ENCODE data around the gene SULT1E1. TPM values are rescaled to one million over a fixed set of nuclear protein-coding genes. Genes with fewer than 3 reads are reported as not detected.

The SULT1E1 gene
- total and polyA plus RNA-seq, 7 donors: 0.05 TPM; not detected in 6

GRCh38 chr4:69793732-69794131 is 66.2 kb downstream of the SULT1E1 start:
- intact Hi-C loops (cut with DNase I): no loop called here

More at GRCh38 chr4:69793732-69794131, 66.2 kb downstream of the SULT1E1 start:
- Histone ChIP-seq H3K27ac (no peak overlapping the region), H3K4me3 (no peak overlapping the region), H3K27me3 (ENCODE audit: insufficient read depth in 3 of 3, low read length in 2 of 3) (no peaks in the 10 kb centered on the region), H3K4me1 (no peaks in the 10 kb centered on the region), H3K9me3 (no peaks in the 10 kb centered on the region), H3K36me3 (ENCODE audit: insufficient read depth in 1 of 2, low read depth in 1 of 2) (no peaks in the 10 kb centered on the region)
- no peak for DNase-seq
- TF ChIP-seq CTCF (IDR thresholded peaks at IDR 0.05): no peak
- ATAC-seq: no peak

Other genes starting within 250 kb of the SULT1E1 start
- not detected for gene UGT2A2, start 220.5 kb downstream of the SULT1E1 start, total RNA-seq
- gene UGT2A2, start 220.5 kb downstream of the SULT1E1 start, polyA plus RNA-seq: not detected
- gene UGT2A1, start 206.9 kb downstream of the SULT1E1 start, total RNA-seq: not detected
- not detected for gene UGT2A1, start 206.9 kb downstream of the SULT1E1 start, polyA plus RNA-seq
- under 1 TPM; 0.24 to 0.74 (median 0.39) TPM for gene SULT1B1, start 99.5 kb downstream of the SULT1E1 start, total RNA-seq
- gene SULT1B1, start 99.5 kb downstream of the SULT1E1 start, polyA plus RNA-seq: under 1 TPM; 0.03 to 0.14 (median 0.10) TPM
- not detected for gene CSN1S1, start 70.9 kb upstream of the SULT1E1 start, total RNA-seq
- gene CSN1S1, start 70.9 kb upstream of the SULT1E1 start, polyA plus RNA-seq: not detected
- not detected for gene CSN2, start 105.6 kb upstream of the SULT1E1 start, total RNA-seq
- not detected for gene CSN2, start 105.6 kb upstream of the SULT1E1 start, polyA plus RNA-seq
- not detected for gene STATH, start 135.8 kb upstream of the SULT1E1 start, total RNA-seq
- gene STATH, start 135.8 kb upstream of the SULT1E1 start, polyA plus RNA-seq: under 1 TPM in 1 of 3 donors, not detected in 2; 0.13 TPM
- not detected for gene HTN3, start 168.3 kb upstream of the SULT1E1 start, total RNA-seq
- not detected for gene HTN3, start 168.3 kb upstream of the SULT1E1 start, polyA plus RNA-seq
- not detected for gene HTN1, start 190.3 kb upstream of the SULT1E1 start, total RNA-seq
- not detected for gene HTN1, start 190.3 kb upstream of the SULT1E1 start, polyA plus RNA-seq